DMS 273 treated with DMSO at 0.1 percent for 48 hours (cell line): Measurements from ENCODE around the gene KHDRBS2.

ENCODE experiments used
- DNase-seq: peaks from one replicate; lab custom pipeline; 2025; lab: John Stamatoyannopoulos, UW

Gene KHDRBS2

DNA sequence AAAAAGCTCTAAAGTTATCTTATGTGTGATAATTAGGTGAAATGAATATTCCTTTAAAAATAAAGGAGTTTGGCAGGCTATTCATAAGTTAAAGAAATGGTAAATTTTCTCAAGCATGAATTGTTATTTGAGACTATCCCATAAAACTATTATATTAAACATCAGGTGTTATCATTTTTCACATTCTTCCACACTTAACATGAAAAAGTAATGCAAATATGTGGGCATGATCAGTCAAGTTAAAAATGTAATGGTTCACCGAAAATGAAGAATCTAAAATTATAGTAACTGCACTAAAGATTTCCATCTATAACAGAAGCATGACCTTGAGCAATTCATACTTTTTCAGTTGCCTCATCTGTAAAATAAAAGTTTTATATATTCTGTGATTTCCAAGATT lies 110.8 kb downstream of the KHDRBS2 start:
- no peak for DNase-seq

DNA sequence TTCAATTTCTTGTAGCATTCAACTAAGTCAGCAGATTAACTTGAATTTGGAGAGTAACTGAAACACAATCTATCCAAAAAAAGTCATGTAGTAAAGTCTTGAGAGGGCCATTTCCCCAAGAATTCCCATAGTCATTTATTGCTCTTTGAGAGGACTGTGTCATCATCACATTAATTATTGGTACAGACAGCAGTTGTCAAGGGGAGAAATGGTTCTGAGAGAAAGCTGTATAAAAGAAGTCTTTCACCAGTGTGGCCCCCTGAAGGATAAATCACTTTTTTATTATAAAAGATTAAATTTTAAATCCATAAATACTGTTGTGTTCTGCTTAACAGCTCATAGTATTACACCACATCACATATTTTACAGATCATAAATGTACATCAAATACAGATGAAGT lies 111.5 kb downstream of the KHDRBS2 start:
- DNase-seq = no peak

DNA sequence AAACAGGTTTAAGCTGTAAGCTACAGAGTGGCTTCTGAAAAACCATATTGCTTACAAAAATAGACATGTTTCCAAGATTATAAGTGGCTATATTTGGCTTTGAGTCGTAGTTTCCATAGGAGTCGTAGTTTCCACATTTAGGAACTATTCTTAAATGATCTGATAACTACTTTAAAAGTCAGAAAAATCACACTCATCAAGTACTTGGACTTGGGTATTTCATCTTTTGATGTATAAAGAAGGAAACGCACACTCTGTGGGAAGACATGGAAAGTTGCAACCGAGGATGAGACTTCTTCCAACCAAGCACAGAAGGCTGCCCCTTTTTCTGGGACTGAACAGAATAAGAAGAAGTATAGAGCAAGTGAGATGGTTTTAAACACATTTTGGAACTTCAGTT lies 118.3 kb downstream of the KHDRBS2 start:
- no peak for DNase-seq

DNA sequence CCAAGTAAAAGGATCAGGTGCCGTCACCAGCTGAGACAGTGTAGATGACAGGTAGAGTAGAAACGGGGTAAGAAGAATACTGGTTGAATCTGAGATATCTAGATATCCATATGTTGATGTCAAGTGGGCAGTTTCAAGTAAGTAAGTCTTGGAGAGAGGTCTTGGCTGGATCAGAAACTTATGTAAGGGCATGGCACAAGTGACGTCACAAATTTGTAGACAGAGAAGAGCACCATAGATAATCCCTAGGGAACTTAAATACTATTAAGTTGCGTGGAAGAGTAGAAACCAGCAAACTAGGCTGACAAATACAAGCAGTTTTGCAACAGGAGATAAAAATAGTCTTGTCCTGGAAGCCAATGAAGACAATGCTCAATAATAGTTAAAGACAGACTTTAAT lies 123.2 kb downstream of the KHDRBS2 start:
- DNase-seq = no peak

DNA sequence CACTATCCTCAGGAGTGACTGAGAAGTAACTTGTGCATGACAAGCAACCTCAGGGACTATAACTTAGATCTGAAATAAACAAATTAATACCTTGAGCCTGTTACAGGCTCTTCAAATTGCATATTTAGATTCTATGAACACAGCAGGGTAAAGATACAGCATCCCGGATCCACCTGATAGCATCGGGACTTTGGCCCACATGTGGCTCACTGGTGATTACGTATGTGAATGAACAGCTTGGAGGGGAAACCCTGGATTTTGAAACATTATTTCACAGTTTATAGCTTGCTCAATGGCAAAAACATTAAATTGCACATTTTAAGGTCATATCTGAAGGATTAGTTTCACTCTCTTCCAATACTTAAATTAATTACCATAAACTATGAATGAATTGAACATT lies 133.2 kb downstream of the KHDRBS2 start:
- no peak for DNase-seq

DNA sequence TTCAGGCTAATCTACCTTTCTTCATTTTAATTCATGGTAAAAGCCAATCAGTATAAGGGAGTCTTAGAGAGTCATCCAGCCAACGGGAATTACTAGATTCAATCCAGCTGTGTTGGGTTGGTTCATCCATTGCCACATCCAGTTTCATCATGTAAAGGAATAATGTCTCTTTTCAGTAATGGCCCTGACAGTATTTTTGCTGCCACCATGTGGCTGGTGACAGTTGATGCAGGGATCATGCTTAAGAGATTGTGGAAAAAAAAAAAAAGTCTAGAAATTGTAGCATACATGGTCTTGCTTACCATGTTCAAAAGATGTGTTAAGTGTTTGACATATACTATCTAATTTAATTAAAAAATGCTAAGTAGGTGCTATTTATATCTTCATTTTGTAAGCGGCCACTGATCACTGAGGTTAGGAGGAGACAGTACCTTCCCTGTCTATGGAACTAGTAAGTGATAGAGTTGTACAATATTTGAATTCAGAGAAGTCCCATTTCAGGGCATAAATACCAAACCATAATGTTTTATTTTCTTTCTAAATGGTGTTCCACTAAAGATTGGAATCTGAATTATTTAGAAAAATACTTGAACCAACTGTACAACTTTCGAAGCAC lies 135.9 kb downstream of the KHDRBS2 start:
- no peak for DNase-seq

DNA sequence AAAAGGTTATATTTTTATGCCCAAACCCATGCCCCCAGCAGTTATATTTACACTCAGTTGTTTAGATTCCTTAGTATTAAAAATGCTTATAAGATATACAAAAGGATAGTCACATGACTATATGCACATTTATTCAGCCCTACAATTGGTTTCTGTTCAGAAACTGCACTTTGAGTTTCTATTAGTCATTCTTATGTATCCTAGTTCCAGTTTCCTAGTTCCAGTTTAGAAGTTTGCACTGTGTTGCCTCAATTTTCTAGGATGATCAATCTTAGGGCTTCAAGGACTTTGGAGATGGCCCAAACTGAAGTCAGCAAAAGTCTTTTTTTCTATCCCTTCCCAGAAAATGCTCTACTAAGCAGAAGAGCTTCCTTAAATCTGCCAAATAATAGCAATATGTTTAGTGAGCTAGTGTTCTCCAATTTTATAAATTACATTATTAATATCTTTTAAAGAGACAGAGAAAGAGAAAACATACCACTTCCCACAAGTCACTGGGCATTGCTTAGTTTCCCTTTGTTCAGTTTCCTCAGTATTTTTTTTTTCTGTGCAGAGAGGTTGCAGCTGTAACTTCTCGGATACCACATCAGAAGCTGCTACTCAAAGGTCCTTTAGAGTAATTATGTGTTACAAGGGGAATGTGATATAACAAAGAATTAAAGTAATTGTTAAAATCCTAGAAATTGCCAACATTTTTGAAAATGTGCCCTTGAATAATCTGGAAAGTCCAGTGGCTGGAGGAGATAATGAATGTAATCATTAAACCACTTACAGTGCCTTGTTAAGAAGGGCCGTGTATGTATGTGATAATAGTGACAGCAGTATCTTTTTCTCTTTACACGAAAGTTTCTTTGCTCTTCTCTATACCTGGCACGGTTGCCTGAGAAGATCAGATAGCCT lies 138.8 kb downstream of the KHDRBS2 start:
- no peak for DNase-seq

DNA sequence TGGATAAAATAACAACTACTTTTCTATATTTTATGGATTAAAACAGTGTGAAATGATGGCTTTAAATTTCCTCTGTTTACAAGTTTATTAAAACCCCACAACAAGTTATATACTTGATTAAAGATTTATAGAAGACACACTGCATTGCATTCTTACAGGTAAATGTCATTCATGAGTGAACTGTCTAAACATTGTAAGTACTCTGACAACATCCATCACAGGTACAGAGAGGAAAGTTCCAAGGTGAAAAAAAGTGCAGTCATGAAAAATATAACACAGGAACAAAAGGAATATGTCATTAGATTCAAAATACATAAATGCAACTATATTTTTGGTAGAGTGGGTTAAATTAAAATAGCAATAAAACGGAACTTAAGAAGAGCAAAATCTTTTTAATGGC lies 156.9 kb downstream of the KHDRBS2 start:
- no peak for DNase-seq

DNA sequence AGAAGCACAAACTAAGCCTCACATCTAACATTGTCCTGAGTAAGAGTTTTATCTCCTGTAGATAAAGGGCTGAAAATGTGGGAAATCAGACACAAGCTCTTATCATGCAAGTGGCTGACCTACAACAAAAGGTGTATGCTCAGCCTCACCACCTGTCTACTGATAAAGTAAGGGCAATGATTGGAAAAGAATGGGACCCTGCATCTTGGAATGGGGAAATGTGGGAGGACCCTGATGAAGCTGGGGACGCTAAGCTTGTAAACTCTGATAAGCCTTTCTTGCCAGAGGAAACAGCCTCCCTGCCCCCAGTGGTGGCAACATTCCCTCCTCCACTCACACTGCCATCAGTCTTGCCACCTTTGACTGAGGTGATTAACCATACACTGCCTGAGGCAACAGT lies 166.6 kb downstream of the KHDRBS2 start:
- DNase-seq = no peak

DNA sequence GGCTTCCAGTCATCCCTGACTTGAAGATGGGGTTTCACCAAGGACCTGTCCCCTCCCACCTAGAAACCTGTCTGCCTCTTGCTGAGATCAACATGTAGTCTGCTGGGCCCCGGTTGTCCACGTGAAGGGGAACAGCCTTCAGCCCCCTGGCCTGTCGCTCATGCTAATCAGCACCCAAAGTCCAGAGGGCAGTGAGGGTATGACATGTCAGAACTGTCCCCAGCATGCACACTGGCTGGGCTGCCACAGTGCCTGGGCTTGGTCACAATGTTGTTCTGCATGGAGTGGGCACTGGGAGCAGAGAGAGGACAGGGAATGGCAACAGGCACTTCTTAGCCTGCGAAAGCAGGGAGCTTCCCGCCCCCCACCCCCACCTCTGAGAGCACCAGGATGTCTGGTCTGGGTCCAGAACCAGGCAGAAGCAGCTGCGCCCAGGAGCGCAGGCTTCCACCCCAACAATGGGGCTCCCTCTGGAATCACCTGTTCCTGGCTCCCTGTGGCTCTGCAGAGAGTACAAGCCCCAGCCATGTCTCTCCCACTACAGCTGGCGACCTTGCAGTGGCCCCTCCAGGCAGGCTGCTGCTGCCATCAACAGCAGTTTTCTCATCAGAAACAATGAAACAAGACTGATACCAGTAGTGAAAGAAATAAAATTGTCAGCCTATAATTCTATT lies 182.7 kb downstream of the KHDRBS2 start:
- no peak for DNase-seq

DNA sequence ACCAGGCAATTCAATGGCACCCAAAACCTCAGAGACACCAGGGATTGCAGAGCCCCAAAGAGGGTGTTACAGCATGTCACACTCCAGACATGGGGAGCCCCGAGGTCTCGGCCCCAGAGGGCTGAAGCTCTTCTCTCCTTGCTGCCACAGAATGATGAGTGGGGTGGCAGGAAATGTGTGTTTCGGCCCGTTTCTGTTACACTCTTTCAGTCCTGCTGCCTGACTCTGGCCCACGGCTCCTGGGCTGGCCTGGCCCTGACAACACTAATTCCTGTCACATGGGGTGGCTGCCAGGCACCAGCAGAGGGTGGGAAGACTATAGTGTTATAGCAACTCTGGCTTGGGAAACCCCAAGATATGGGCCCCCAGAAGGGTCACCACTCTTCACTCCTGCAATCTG lies 183.6 kb downstream of the KHDRBS2 start:
- DNase-seq = no peak

DNA sequence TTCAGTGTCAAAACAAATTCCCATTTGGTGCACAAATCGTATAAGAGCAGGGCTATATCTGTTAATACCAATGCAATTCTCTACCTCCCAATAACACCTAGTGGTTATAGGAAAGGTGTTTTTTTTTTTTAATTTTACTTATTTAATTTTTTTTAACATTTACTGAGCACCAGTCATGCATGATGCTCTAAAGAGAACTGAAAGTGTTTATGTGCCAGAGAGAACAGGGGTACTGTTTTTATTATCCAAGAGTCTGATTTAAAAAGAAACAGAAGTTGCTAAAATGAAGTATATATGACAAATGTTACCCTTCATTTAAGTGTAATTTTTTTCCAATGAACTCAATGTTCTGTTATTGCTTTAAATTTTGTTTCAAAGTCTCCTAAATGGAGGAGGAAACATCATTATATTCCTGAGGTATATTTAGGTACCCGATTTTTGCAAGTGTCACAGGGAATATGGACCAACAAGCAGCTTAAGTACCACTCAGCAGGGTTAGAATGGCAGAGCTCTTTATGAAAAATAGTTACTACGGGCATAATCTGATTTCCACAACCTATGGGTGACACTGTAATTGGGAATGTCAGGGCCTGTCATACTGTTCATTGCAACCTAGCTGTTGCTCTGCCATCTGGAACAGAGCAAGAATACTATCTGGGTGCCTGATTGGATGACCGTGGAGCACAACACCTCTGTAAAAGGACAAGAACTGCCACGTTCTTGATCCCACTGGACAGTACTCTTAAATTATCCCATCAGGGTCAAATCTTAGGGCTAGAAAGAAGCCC lies 195.4 kb downstream of the KHDRBS2 start:
- no peak for DNase-seq

DNA sequence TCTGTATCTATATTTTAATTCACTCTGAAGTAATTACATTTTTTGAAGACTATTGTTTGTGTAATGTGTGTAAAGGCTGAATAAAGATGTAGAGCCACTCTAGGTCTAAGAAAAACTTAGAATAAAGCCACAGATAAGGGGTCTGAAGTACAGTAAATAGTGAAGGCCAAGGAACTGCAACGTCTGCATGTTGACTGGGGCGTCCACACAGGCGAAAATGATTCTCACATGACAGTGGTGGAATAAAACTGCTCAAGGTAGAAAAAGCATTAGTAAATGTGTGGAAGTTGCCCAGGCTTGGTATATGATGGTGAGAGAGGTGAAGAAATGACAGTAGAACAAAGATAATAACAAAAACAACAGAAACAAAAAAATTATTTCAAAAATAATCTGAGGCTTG lies 196.2 kb downstream of the KHDRBS2 start:
- no peak for DNase-seq

DNA sequence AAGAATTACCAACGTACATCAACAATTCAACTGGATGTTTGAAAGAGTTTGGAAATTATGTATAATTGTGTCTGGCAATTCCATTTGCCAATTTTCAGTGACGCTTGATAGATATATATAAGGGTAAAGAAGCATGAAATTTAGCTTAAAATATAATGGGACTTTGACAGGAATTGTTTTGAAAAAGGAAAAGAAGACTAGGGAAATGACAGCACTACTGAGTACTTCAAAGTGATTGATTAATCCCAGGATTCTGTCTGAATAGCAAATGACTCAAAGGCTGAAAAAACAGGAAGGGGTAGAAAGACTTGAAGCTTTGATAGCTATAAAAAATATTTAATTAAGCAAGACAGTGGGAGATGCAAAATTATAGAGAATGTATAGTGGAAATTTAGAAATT lies 200.0 kb downstream of the KHDRBS2 start:
- DNase-seq = no peak

DNA sequence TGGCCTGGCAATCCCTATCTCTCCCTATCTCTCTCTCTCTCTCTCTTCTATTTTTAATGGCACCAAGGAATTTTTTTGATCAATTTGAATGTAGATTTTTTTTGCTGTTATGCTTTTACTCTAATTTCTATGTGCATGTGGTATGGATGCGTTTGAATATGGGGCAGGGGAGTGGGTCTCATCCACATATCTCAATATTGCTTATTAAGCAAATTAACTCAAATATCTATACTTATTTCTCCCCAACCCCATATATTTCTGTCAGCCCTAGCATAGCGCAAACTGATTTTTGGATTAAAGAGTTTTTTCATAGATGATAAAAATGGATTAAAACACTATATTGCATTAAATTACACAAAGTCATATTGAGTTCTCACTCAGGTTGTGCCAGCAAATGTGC lies 210.2 kb downstream of the KHDRBS2 start:
- DNase-seq = no peak

DNA sequence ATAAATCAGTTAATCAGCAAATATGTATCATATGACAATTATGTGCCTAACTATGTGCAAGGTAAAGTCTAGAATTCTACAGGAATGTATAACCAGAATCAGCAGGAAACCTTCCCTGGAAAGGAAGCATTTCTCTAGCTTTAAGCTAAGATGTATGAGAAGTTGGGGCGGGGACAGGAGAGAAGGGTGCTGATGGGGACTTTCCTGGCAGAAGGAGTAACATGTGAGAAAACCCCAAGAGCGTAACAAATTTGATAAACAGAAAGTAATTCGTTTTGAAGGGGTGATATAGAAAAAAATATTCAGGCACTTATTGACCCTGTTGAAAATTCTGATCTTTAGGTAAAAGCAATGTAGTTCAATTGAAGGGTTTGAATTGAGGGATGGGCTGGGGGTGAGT lies 226.1 kb downstream of the KHDRBS2 start:
- DNase-seq = no peak

DNA sequence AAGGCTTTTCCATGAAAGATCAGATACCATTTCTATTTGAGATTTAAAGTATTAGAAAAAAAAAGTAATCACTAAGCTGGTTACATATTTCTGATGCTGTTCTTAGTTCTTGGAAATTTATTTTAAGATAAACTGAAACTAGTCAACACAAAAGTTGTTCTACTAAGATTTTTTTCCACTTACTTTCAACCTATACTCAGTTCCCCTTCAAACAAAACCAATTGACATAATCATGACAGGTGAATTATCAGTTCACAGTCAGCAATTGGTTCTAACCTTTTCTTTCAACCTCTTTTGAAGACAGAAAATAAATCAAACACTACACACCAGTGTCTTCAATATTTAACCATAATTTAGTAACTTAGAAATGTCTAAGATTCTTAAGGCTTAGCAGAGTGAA lies 228.7 kb downstream of the KHDRBS2 start:
- no peak for DNase-seq

DNA sequence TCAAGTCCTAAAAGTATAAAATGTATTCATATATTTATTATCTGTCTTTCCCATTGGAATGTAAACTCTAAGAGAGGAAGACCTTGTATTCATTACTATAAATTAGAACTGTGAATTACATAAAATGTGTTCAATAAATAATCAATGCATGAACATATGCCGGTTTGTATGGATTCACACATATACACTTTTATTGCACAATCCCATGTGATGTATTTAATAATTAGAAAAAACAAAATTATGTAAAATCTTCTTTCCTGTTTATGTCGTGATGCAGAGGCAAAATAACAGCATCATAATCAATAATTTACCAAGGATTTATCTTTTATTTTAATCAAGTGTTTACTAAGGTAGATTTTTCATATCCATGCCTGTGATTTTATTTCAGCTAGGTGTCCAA lies 240.5 kb downstream of the KHDRBS2 start:
- no peak for DNase-seq

DNA sequence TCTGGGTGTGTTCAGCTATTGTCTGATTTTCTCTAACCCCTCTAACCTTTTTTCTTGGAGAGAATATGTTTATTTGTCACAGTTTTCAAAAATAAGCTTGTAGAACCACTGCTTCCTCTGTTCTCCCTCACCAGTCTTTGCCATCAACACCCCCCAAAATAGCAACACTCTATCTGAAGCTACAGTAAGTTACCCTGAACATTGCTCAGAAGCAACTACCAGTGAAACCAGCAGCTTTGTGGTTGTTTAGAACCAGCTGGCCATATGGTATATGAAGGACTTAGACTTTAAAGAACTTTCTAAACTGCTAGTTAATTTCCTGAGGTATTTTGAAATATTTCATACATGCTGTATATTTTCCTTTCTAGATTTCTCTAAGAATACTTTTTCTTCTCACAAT lies 242.9 kb downstream of the KHDRBS2 start:
- no peak for DNase-seq

DNA sequence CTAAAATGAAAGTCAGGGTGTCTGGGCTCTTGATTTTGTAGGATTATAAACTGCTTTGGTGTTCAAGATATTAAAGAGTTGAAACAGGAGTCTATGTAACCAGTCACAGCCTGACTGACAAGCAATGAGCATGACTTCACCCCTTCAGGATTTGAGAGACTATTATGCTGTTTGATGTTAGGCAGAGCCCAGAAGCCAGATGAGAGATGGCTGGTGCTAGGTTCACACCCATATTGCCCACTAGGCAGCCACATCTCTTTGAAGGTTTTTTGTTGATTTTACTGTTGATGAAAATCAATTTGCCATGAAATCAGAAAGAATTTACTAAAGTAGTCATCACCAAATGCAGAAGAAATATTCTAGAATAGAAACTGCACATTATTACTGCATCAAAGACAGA lies 243.6 kb downstream of the KHDRBS2 start:
- DNase-seq = no peak

DNA sequence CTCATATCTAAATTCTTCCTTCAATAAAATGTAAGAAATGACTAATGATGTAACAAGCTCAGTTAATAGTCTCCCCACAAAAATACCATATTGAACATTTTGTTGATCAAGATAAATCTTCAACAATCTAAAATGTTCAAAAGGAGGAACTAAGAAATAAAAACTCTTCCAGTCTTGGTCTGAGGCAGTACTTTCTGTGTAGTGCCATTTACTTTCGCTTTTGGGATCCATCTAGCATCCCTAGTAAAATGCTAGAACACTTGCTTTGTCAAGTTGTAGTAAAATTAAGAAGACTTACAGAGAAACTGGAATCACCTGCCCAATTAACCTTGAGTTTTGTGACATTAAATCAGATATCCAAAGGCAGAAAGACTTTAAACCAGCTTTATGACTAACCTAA lies 246.4 kb downstream of the KHDRBS2 start:
- DNase-seq = no peak

DNA sequence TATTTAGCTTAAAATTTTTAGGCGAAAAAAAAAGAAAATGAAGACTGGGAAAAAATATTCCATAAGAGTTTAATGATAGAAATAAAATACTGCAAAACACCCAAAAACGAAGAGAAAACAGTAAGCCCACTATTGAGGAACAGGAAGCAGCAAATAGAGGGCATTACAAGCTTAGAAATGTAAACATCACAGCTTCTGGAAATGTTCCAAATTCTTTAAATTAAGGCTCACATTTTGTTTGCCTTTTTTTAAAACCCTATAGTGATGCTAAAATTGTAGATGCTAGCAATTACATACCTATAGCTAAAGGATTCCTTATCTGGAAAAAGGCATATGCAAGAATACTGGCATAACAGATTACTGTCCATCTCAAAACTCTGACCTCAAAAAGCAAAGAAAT lies 248.6 kb downstream of the KHDRBS2 start:
- no peak for DNase-seq
